NCI-H774 (cell line): ENCODE measurements around the gene FBXW8.

Experiments
- DNase-seq: peaks from one replicate; lab custom pipeline; 2025; lab: John Stamatoyannopoulos, UW

The FBXW8 gene

GRCh38 chr12:116910645-116911451 is at the start of gene FBXW8:
Gene FBXW8 (plus strand): TSS chr12:116910950. CDS start chr12:116911038, 88 bp downstream.
- DNase-seq: peak; percentile 82

DNA sequence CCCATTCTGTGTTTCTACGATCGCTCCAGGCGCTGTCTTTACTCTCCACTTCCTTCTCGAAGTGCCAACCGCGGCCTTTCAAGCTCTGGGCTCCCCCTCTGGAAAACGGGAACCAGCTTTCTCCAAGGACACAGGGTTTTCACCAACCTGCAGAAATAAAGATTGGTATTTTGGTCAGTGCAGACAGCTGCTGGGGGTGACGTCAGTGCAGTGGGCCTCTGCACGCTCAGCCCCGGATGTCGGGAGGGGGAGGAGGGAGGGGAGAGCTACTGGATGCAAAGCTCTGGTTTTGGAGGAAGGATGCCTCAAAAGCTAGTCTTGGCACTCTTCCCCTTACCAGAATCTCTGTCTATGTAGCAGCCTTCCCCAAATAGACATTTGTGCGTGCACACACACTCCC is 49.4 kb upstream of the FBXW8 start:
- DNase-seq: peak; percentile 5

- DNase-seq: no peak
These were observed 48.6 kb upstream of the FBXW8 start for GRCh38 chr12:116862167-116862566.

GRCh38 chr12:116863275-116863767 is 47.4 kb upstream of the FBXW8 start:
- no peak for DNase-seq

- DNase-seq: no peak
These were observed 46.2 kb upstream of the FBXW8 start for GRCh38 chr12:116864371-116865160.

- DNase-seq: no peak
These were observed 43.2 kb upstream of the FBXW8 start for GRCh38 chr12:116867523-116867922.

DNA sequence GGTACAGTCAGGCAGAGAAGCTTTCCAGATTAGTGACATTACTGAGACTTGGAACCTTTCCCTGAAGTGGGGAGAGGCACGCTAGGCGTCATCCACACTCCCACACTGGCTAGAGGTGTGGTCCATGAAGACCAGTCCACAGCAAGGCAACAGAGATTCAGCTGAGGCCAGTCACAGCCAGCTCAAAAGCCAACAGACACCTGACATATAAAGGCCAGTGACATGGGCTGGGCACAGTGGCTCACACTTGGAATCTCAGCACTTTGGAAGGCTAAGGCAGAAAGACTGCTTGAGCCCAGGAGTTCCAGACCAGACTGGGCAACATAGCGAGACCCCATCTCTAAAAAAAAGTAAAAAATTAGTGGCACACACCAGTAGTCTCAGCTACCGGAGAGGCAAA is 40.4 kb upstream of the FBXW8 start:
- no peak for DNase-seq

GRCh38 chr12:116874324-116874995 is 36.3 kb upstream of the FBXW8 start:
- no peak for DNase-seq

GRCh38 chr12:116876151-116876869 is 34.4 kb upstream of the FBXW8 start:
- no peak for DNase-seq

DNA sequence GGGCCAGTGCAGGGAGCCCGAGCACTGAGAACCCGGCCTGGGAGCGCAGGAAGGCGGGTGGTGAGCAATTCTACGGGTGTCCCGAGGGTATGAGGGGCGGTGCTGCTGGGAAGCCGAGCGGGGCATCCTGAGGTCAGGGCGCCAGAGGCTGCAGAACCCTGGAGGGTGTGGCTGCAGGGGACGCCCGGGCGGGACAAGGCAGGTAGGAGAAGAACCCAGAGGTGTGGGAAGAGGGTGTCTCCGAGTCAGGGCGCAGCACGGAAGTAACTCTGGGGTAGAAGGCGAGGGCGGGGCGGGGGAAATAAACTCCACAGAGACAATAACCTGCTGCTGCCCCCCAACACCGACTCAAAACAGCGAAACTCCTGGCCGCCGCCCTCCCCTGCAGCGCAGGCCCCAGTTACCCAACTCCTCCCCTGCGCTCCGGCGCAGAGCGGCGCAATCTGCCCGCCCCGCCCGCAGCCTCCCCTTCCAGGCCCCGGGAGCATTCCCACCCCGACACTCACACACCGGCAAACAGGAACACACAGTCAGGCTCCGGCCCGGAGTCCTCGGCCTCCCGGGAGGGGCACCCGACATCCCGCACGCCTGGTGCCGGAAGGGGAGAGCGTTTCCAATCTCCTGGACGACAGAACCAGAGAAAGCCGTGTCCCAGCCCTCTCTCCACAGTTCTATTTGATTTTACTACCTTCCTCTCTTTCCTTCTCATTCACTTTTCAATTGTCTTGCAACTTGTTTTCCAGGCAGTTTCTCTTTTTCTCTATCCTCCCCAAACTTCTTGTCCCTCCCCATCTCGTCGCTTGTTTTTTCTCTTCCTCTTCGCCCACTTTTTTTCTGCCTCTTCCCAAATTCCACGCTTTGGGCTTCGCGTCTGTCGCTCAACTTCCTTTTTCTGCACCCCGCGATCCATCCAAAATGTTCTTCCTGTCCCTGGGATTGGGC is 31.9 kb upstream of the FBXW8 start:
- no peak for DNase-seq

- no peak for DNase-seq
These were observed 31.1 kb upstream of the FBXW8 start for GRCh38 chr12:116879509-116880212.

GRCh38 chr12:116880213-116880816 is 30.4 kb upstream of the FBXW8 start:
- DNase-seq: no peak

DNA sequence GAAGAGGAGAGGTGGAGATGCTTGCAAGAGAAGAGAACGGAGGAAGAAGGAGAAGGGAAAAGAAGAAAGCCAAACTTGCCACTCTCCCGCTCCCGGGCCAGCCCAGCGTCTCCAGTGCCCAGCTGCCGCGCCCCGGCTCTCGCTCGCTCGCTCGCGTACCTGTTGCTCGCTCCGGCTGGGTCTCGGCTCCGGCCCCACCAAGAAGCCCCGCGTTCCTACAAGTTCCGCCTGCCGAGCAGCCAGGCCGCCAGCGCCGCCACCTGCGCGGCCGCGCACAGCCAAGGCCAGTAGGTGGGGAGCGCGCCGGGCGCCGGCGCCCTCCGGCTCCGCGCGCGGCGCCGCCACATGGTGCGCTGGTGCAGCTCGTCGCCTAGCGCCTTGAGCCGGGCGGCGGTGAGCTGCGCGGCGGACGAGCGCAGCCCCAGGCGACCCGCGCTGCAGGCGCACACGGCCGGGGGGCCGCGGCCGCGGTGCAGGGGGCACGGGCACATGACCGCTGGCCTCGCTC is 29.9 kb upstream of the FBXW8 start:
- DNase-seq: peak; percentile 44

DNA sequence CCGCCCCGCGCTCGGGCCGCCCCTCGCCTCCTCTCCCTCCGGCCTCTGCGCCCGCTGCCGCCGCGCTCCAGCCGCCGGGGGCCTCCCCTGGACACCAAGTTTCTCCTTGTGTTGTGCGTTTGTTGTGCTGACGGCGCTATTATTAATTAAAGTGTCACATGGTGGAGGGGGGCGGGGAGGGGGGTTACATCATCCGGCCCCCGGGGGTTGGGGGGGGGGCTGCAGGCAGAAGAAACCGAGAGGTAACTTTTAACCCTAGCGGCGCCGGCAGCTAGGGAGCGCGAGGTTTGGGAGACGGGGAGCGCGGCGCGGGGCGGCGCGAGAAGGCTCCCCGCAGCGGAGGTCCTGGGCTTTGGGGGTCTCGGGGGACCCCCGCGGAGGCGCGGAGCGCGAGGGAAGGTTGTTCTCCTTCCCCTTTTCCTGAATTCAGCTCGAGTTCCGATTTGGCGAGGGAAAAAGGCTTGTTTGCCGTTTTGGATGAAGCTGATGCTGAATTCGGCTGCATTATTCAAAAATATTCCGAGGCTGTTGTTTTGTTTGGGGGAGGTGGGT is 29.3 kb upstream of the FBXW8 start, which contains the start of gene HRK:
TSS of gene HRK (minus strand) at position 117 of the 552 bp plus-strand sequence. CDS start 134 bp downstream, outside the sequence.
- no peak for DNase-seq

GRCh38 chr12:116881877-116882507 is 28.8 kb upstream of the FBXW8 start:
- no peak for DNase-seq

DNA sequence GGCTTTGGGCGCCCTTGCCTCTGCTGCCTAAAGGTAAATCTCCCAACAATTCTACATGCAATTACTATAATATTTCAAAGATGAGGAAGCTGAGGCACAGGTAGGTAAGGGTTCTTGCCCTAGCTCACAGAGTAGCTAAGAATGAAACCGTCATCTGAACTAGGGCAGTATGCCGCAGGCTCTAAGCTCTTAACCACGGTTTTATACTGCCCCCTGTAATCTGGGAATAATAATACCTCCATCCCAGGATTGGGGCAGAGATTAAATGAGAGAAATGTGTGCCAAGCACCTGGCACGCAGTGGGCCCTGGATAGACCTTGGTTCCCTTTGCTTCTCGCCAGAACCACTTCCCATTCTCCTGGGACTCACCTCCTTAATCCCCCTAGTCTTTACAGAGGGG is 28.0 kb upstream of the FBXW8 start:
- DNase-seq: no peak

DNA sequence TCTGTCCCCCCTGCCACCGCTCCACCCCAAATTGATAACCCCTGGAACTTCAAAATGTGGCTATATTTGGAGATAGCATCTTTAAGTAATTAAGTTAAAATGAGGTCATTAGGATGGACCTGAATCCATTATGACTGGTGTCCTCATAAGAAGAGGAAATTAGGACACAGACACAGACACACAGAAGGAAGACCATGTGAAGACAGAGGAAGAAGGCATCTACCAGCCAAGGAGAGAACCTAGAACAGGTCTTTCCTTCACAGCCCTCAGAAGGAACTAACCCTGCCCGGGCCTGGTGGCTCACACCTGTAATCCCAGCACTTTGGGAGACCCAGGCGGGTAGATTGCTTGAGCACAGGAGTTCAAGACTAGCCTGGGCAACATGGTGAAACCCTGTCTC is 25.9 kb upstream of the FBXW8 start:
- no peak for DNase-seq

DNA sequence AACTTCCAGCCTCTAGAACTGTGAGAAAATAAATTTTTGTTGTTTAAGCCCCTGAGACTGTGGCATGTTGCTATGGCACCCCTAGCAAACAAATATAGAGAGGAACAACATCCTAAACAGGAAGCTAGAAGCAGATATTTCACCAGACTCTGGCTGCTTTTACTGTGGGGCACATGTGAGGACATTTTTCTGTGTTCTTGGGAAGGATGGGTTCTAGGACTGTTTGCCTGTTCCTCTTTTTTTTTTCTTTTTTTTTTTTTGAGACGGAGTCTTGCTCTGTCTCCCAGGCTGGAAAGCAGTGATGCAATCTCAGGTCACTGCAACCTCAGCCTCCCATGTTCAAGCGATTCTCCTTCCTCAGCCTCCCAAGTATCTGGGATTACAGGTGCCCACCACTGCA is 25.3 kb upstream of the FBXW8 start:
- no peak for DNase-seq
